Stimulated activated effector memory CD8-positive, alpha-beta T cell treated with anti-CD3 and anti-CD28 coated beads, Interleukin-12 subunit alpha, Interleukin-12 subunit beta, amount 100 ng/mL, for 72 hours (primary cell): Measurements from ENCODE around the gene THSD4.

Experiments
- ATAC-seq: fragments of 150-1000 bp; cut with Tn5 transposase; 2 replicates; pipeline ENCODE4 v1.10.0; 2021
- DNase-seq, 2 donors: peaks; one replicate each; pipeline ENCODE4 v3.0.0; 2021 to 2022; ENCODE audit warnings: low spot score in 2 of 2
- H3K27ac Mint-ChIP-seq: one replicate; pipeline ENCODE4 v1.8.0; 2022; ENCODE audit warnings: mild to moderate bottlenecking, mixed read lengths
- H3K36me3 Mint-ChIP-seq: one replicate; pipeline ENCODE4 v1.8.0; 2022; ENCODE audit warnings: mild to moderate bottlenecking, mixed read lengths
- H3K4me1 Mint-ChIP-seq: one replicate; pipeline ENCODE4 v1.8.0; 2022; ENCODE audit warnings: mixed read lengths
- H3K4me3 Mint-ChIP-seq: one replicate; pipeline ENCODE4 v1.8.0; 2022; ENCODE audit warnings: mild to moderate bottlenecking, mixed read lengths
- H3K9me3 Mint-ChIP-seq: one replicate; pipeline ENCODE4 v1.8.0; 2022; ENCODE audit warnings: mixed read lengths

Gene THSD4

GRCh38 chr15:71791975-71792374 lies 676.7 kb downstream of the THSD4 start:
- no peak overlapping the region for H3K4me3 Mint-ChIP-seq
- DNase-seq: no peak
- H3K27ac Mint-ChIP-seq: no peak overlapping the region
- ATAC-seq: no peak
- H3K9me3 Mint-ChIP-seq: no peaks in the 10 kb centered on the region
- no peaks in the 10 kb centered on the region for H3K36me3 Mint-ChIP-seq
- no peaks in the 10 kb centered on the region for H3K4me1 Mint-ChIP-seq

GRCh38 chr15:71792521-71792920 lies 677.2 kb downstream of the THSD4 start:
- no peak for DNase-seq
- no peaks in the 10 kb centered on the region for H3K4me1 Mint-ChIP-seq
- no peaks in the 10 kb centered on the region for H3K9me3 Mint-ChIP-seq
- no peak overlapping the region for H3K27ac Mint-ChIP-seq
- no peak overlapping the region for H3K4me3 Mint-ChIP-seq
- no peaks in the 10 kb centered on the region for H3K36me3 Mint-ChIP-seq
- no peak for ATAC-seq

DNA sequence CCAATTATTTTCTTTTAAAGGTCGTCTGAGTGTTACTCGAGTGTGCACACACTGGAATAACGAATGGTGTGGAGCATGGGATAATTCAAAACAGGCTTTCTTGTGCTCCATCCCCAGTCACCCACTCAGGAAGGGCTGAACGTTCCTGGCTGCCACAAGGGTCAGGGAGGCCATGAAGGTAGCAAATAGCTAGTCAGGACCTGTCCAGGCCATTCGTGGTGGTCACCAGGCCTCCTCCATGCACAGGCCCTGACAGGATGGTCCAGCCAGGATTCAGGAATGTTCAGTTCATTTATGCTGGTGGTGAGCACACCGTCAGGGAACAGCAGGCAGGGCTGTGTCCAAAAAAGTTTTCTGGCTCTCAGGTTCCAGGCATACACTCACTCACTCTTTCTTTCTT lies 683.4 kb downstream of the THSD4 start:
- Mint-ChIP-seq H3K4me1 (peaks cover 6% of the 10 kb centered on the region), H3K36me3 (no peaks in the 10 kb centered on the region), H3K4me3 (no peak overlapping the region), H3K9me3 (no peaks in the 10 kb centered on the region), H3K27ac (no peak overlapping the region)
- no peak for ATAC-seq
- DNase-seq: no peak

GRCh38 chr15:71800190-71800589 lies 684.9 kb downstream of the THSD4 start:
- no peak for DNase-seq
- Mint-ChIP-seq H3K4me3 (no peak overlapping the region), H3K27ac (no peak overlapping the region), H3K4me1 (peaks cover 6% of the 10 kb centered on the region), H3K36me3 (no peaks in the 10 kb centered on the region), H3K9me3 (no peaks in the 10 kb centered on the region)
- ATAC-seq: no peak

- H3K27ac Mint-ChIP-seq: no peak overlapping the region
- no peaks in the 10 kb centered on the region for H3K36me3 Mint-ChIP-seq
- H3K9me3 Mint-ChIP-seq: no peaks in the 10 kb centered on the region
- no peak for DNase-seq
- H3K4me1 Mint-ChIP-seq: peaks cover 6% of the 10 kb centered on the region
- peak; percentile 61 for ATAC-seq
- H3K4me3 Mint-ChIP-seq: no peak overlapping the region
Measured at GRCh38 chr15:71800835-71801745, 685.8 kb downstream of the THSD4 start.

- H3K4me1 Mint-ChIP-seq: peaks cover 6% of the 10 kb centered on the region
- H3K4me3 Mint-ChIP-seq: no peak overlapping the region
- H3K36me3 Mint-ChIP-seq: no peaks in the 10 kb centered on the region
- H3K27ac Mint-ChIP-seq: no peak overlapping the region
- DNase-seq: no peak
- no peak for ATAC-seq
- H3K9me3 Mint-ChIP-seq: no peaks in the 10 kb centered on the region
Measured at GRCh38 chr15:71801935-71802655, 686.8 kb downstream of the THSD4 start.

- Mint-ChIP-seq H3K9me3 (no peaks in the 10 kb centered on the region), H3K4me3 (no peak overlapping the region), H3K36me3 (no peaks in the 10 kb centered on the region), H3K27ac (no peak overlapping the region), H3K4me1 (peaks cover 6% of the 10 kb centered on the region)
- ATAC-seq (peak; percentile 52), DNase-seq (peak; percentile 26 to 74)
Measured at GRCh38 chr15:71802770-71803169, 687.5 kb downstream of the THSD4 start.

- H3K27ac Mint-ChIP-seq: no peak overlapping the region
- ATAC-seq (no peak), DNase-seq (no peak)
- H3K9me3 Mint-ChIP-seq: no peaks in the 10 kb centered on the region
- H3K4me3 Mint-ChIP-seq: no peak overlapping the region
- H3K4me1 Mint-ChIP-seq: peaks cover 6% of the 10 kb centered on the region
- no peaks in the 10 kb centered on the region for H3K36me3 Mint-ChIP-seq
Measured at GRCh38 chr15:71804226-71804625, 689.0 kb downstream of the THSD4 start.

DNA sequence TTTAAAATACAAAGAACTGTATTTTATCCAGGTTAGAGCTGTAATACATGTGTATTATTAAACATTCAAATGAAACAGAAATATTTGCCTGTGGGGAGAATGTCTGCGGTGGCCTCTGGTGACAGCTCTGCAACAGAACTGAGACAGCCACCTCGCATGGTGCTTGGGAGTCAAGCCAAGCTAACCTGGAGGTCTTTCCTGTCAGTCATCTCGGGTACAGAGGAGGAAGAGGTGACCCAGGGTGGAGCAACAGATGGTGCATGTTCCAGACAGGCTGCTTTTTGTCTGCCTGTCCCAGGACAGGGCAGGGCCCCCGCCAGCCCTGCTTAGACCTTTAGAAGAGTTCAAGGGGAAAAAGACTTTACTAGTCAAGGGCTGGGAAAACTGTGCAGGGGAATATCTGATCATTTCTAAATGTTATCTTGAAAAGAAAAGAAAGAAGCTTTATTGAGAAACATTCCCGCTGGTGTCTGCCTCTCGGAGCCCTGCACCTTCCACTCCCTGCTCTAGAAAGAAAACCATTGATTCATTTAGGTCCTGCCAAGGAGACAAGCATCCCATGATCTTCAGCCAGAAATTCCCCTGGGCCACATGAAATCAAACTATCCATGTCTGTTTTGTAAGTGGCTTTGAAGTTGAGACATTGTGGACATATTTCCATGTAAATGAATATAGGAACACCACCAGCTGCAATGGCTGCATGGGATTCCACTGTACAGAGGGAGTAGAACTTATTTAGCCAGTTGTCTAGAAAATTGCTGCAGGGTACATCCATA lies 689.6 kb downstream of the THSD4 start:
- Mint-ChIP-seq H3K4me1 (peaks cover 6% of the 10 kb centered on the region), H3K36me3 (no peaks in the 10 kb centered on the region), H3K27ac (no peak overlapping the region), H3K9me3 (no peaks in the 10 kb centered on the region), H3K4me3 (no peak overlapping the region)
- DNase-seq: no peak
- ATAC-seq: no peak

DNA sequence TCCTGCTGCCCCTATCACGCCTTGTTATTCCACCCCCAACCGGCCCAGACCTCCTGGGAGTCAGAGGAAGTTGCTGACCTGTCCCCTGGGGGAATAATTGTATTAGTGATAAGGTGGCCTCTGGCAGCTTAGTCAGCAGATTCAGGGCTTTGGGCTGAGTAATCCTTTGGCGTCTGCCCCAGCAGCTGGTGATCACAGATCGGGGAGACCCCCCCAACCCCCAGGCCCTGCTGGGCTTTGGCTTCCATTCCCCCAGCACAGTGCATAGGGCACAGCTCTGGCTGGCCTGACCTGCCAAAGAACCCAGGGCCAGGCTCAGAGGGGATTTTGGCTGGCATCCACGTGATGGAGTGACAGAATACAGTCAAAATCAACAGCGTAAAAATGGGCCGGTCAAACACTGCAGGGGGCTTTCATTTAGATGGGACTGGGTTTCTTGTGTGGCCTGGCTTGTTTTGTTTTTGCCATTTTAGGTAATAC lies 691.2 kb downstream of the THSD4 start:
- Mint-ChIP-seq H3K9me3 (no peaks in the 10 kb centered on the region), H3K27ac (no peak overlapping the region), H3K36me3 (no peaks in the 10 kb centered on the region), H3K4me1 (peaks cover 6% of the 10 kb centered on the region), H3K4me3 (no peak overlapping the region)
- no peak for ATAC-seq
- DNase-seq: no peak

DNA sequence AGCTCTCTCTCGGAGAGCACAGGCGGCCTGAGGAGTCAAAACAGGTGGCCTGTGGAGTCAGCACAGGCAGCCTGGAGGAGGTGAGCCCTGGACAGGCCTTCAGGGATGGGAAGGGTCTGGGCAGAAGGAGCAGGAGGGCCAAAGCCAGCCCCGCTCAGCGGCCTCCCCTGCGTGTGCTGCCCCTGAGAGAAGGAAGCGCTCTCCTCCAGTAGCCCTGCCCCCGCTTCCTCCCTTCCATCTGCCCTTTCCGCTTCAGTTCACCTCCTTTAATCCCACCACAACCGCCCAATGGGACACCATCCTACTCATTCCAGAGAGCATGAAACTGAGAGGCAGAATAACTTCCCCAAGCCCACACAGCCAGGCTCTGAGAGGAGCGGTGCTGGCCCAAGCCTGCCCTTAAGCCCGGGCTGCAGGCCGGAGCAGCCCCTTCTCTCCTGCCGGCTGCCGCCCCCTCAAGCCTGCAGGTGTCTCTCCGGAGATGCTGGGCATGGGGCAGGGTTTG lies 691.9 kb downstream of the THSD4 start:
- ATAC-seq (no peak), DNase-seq (no peak)
- Mint-ChIP-seq H3K9me3 (no peaks in the 10 kb centered on the region), H3K4me1 (peaks cover 6% of the 10 kb centered on the region), H3K4me3 (no peak overlapping the region), H3K27ac (no peak overlapping the region), H3K36me3 (no peaks in the 10 kb centered on the region)

DNA sequence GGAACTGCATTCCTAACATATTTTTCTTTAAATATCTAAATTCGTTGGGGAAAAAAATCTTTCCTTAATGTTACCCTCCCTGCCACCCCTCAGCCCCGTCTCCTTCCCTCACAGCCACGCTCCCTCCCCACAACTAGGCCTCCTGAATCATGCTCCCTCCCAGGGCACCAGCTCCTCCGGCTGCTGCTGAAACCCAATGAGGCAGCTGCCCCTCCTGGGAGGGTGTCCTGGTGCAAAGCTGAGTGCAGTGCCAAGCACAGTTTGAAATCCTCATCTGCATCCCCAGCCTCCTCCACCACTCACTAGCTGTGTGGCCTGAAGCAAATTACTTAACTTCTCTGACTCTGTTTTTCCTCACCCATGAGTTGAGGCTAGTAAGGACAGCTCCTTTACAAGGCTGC lies 692.4 kb downstream of the THSD4 start:
- no peak overlapping the region for H3K27ac Mint-ChIP-seq
- no peak overlapping the region for H3K4me3 Mint-ChIP-seq
- no peaks in the 10 kb centered on the region for H3K36me3 Mint-ChIP-seq
- no peaks in the 10 kb centered on the region for H3K9me3 Mint-ChIP-seq
- ATAC-seq: no peak
- H3K4me1 Mint-ChIP-seq: peaks cover 2% of the 10 kb centered on the region
- DNase-seq: no peak

GRCh38 chr15:71808311-71809020 lies 693.2 kb downstream of the THSD4 start:
- no peak for ATAC-seq
- Mint-ChIP-seq H3K9me3 (no peaks in the 10 kb centered on the region), H3K27ac (no peak overlapping the region), H3K36me3 (no peaks in the 10 kb centered on the region), H3K4me1 (no peaks in the 10 kb centered on the region), H3K4me3 (no peak overlapping the region)
- no peak for DNase-seq

DNA sequence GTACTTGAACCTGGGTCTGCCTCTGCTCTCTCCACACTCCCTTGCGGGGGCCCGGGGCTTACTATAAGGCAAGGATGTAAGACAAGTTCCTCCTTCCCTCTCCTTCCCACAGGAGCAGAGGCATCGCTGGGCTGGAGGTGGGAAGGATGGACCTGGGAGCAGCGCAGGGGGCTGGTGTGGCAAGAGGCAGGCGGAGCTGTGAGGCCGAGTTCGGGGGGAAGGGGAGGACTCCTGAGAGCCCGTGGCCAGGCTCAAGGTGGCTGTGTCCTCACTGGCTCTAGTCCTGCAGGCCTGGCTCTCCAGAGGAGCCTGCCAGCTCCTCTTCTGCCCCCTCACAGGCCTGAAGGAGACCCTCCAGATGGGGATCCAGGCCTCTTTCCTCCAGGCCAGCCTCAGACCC lies 694.1 kb downstream of the THSD4 start:
- Mint-ChIP-seq H3K4me3 (no peak overlapping the region), H3K36me3 (no peaks in the 10 kb centered on the region), H3K4me1 (no peaks in the 10 kb centered on the region), H3K27ac (no peak overlapping the region), H3K9me3 (no peaks in the 10 kb centered on the region)
- DNase-seq (no peak), ATAC-seq (no peak)
